Erythroblast (primary cell): ENCODE measurements around the gene ELAC2.

Source experiments
- GATA1 ChIP-seq: IDR thresholded peaks from 2 replicates; pipeline ENCODE4 v1.6.1; 2011; ENCODE audit warnings: low read depth, mild to moderate bottlenecking, control low read depth, low read length, moderate library complexity
- POLR2A ChIP-seq: IDR thresholded peaks from 2 replicates; pipeline ENCODE4 v1.6.1; 2011; ENCODE audit warnings: mild to moderate bottlenecking, low read length

DNA sequence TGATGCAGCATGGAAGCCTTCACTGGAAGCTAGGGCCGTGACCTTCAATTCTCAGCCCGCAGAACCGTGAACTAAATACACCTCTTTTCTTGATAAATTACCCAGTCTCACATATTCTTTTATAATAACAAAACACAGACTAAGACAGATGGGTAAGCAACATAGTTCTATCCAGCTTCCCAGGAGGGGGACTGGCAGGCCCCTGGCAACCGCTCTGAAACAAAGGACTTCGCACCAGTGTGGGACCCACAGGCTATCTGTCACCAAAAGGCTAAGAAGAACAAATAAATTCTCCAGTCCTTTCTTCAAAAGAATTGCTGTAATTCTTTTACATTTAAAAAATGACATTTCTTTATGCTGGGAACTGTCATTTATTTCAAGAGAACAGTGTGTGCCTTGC is 19.0 kb downstream of the ELAC2 start:
- TF ChIP-seq POLR2A (no peak), GATA1 (no peak)
